Measurements from ENCODE around the gene OR5M8.

Gene OR5M8

DNA sequence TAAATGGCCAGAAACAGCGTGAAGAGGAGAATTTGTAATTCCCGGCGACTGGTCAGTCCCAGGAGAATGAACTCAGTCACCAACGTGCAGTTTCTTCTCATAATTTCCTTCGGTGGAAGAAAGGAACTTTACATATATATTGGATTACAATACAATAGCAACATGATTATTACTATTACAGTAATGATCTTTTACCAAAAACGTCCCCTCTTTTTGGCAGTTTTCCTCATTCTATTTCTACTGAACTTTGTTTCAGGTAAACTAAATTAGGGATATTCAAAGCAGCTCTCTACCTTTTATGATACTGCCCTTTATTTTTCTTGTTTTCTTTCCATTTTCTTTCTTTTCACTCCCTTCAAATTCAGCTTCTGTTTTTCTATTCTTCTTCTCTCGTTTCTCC is at the start of gene OR5M8:
Gene OR5M8 (minus strand): TSS at position 101 of the 400 bp plus-strand sequence. CDS start 0 bp downstream, at position 101.
- in situ Hi-C loops (cut with HindIII; ENCODE audit: low pct_ligation_motif_present, low pct_unique_long_range_greater_than_20kb, low sequenced_read_pairs), result no loop called here

DNA sequence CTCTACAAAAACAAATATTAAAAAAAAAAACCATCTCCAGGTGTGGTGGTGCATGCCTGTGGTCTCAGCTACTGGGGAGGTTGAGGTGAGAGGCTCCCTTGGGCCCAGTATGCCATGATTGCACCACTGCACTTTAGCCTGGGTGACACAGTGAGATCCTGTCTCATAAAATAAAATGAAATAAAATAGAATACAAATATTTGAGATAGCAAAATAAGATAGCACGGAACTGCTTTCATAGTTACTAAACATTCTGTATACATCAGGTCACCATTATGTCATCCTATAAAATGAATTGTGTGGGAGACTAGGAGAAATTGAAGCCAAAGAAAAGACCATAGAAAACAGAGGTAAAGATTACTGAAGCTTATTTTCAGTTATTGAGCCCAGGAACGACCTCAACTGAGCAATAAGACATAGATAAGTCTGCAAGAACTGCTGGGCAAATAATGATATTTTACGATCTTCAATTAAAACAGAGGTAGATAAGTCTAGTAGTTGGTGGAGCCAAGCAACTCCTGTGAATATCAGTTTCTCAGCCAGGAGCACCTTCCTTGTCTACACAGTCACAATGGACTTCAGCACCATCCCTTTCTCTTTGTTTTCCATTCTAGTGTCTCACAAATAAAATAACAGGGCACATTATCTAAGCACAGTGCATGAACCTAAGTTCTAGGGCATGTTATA is 42.0 kb upstream of the OR5M8 start:
- DNase-seq, result no peak
- in situ Hi-C loops (cut with HindIII; ENCODE audit: low pct_ligation_motif_present, low pct_unique_long_range_greater_than_20kb, low sequenced_read_pairs), result no loop called here

More for the DNA sequence above, at the start of gene OR5M8:
- DNase-seq, result no peak

DNA sequence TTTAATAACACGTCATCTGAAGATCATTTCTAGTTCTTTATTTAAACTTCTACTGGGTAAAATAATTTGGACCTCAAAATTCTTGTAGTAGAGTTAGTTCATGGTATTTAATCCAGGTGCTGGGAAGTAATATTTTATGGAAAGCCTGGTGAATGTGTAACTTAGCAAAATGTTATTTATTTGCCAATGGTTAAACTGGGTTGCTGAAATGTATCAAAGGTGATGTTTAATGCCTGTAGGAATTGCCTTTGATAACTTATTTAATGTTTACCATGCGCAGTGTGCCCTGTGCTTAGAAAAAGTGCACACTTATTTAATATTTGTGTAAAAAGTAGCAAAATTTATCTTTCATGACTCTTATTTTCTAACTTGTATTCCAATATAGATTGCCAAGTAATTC is 40.7 kb upstream of the OR5M8 start:
- in situ Hi-C loops (cut with HindIII; ENCODE audit: low pct_ligation_motif_present, low pct_unique_long_range_greater_than_20kb, low sequenced_read_pairs), result no loop called here
- no peak for DNase-seq

DNA sequence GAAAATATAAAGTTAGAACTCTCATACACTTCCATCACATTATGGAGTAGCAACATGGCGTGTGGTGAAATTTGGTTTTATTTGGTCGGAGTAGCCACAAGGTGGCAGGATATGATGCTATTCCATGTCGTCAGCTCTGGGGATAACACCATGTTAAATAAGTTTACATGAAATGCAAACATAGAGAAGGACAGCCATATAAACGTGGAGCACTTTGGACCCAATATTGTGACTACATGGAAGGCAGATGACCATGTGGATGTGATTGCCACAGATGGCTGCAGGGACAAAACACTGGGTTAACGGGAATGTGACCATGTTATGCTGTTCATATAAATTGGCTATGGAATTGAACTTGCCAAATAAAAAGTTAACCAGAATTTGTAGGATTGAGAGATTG is 30.8 kb upstream of the OR5M8 start:
- in situ Hi-C loops (cut with HindIII; ENCODE audit: low pct_ligation_motif_present, low pct_unique_long_range_greater_than_20kb, low sequenced_read_pairs), result no loop called here
- peak; percentile 8 for DNase-seq

DNA sequence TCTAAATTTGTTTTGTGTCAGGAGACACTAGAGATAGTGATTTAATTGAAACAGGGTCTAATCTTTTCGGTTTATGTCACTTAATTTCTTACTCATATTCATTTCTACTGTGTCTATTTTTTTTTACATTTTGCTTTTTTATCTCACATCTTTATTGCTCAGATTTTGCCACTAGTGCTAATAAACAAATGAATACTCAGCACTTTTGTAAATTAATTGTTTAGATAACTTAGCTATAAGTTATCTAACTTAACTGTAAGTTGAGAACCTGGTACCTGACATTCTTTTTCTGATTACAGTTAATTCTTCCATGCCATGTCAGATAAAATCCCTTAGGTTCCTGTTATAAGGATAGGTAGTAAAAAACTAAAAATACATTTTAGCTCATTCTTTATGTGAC is 22.1 kb upstream of the OR5M8 start:
- DNase-seq, result no peak
- in situ Hi-C loops (cut with HindIII; ENCODE audit: low pct_ligation_motif_present, low pct_unique_long_range_greater_than_20kb, low sequenced_read_pairs), result no loop called here

DNA sequence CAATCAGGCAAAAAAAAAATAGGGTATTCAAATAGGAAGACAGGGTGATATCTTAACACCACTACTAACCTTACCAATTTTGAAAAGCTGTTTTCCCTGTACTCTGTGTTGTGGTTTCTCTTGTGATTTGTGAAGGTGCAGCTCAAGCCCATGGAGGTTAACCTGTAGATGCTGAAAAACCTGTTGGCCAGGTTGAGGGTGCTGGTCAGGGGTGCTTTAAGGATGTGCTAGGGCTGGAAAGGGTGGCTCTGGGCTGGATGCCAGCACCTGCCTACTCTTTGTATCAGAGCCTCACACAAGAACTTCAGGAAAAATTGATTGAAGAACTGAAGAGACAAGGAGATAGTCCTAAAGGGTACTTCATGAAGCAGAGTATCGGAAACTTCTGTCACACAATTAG is 18.3 kb upstream of the OR5M8 start:
- in situ Hi-C loops (cut with HindIII; ENCODE audit: low pct_ligation_motif_present, low pct_unique_long_range_greater_than_20kb, low sequenced_read_pairs), result no loop called here
- DNase-seq, result no peak

DNA sequence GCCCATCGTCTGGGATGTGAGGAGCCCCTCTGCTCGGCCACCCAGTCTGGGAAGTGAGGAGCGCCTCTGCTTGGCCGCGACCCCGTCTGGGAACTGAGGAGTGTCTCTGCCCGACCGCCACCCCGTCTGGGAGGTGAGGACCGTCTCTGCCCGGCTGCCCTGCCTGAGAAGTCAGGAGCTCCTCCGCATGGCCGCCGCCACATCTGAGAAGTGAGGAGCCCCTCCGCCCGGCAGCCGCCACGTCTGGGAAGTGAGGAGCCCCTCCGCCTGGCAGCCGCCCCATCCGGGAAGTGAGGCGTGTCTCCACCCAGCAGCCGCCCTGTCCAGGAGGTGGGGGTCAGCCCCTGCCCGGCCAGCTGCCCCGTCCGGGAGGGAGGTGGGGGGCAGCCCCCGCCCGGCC is 5.8 kb upstream of the OR5M8 start:
- in situ Hi-C loops (cut with HindIII; ENCODE audit: low pct_ligation_motif_present, low pct_unique_long_range_greater_than_20kb, low sequenced_read_pairs), result no loop called here
- DNase-seq, result no peak

DNA sequence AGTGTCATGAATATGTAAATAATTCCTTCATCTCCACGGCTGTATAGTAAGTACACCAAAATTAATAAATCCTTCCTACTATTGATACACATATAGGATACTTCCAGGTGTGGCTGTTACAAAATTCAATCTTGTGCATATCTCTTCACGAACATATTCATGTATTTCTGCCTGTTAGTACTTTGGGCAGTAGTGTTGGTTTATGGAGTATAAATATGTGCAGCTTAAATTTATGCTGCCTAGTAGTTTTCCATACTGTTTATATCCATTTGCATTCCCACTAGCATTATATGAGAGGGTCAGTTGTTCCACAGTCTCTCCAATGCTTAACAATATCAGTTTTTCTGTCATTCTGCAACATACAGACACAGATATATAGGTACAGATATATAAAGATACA is 3.9 kb upstream of the OR5M8 start:
- no peak for DNase-seq
- in situ Hi-C loops (cut with HindIII; ENCODE audit: low pct_ligation_motif_present, low pct_unique_long_range_greater_than_20kb, low sequenced_read_pairs), result no loop called here

DNA sequence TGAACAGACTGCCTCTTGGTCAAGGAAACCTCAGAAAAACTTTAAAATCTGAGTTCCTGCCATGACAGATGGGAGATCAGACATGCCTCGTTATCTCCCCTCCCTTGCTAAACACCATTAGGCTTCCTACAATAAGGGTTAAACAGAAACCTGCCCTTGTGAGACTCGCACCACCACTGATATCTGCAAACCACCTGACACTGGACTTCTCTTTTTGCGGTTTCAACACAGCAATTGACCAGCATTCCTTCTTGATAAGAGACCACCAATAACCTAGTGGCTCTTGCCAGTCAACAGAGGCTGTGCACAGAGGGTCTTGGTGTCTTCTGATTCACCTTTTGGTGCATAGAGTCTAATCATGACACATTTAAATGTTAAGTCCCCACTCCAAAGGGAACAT is 4.4 kb downstream of the OR5M8 start:
- in situ Hi-C loops (cut with HindIII; ENCODE audit: low pct_ligation_motif_present, low pct_unique_long_range_greater_than_20kb, low sequenced_read_pairs), result no loop called here
- DNase-seq, result no peak

DNA sequence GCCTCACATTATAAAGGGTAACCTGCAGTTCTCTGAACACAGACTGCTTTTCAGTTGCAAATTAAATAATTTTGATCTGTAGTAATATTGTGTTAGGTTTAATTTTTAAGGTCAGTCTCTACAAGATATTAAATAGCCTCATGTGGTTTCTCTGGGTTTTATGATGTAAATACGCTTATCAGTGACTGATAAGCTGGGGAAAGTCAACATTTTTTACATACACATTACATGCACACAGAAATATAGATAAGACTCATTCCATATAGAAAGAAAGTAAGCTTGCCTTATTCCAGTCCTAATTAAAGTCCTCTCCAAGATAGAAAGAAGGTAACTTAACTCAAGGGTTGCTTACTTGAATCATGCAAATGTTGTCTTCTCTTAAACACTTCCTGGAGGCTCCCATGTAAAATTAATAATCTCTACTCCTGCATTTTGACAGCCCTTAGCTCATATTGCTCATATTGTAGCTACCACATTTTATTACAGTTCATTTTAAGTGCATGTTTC is 16.4 kb downstream of the OR5M8 start:
- in situ Hi-C loops (cut with HindIII; ENCODE audit: low pct_ligation_motif_present, low pct_unique_long_range_greater_than_20kb, low sequenced_read_pairs), result no loop called here
- no peak for DNase-seq

DNA sequence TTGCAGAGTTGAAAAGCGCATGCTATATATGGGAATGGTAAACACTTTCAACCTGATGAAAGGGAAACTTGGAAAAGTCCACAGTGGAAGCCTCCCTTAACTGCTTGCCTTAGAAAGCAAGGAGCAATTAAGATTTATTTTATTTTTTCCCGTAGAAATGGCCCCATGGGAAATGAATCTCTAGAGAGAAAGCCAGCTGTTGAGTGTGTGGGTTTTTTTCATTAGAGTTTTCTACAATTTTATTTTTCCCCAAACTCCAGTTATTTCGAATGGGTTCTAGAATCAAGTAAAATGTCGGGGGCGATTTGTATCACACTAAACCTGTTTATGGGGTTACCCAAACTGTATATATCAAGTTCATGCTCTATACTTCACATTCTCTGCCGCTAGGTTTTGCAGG is 17.9 kb downstream of the OR5M8 start, which contains the start of gene OR5M3:
Gene OR5M3 (minus strand): TSS at position 101 of the 400 bp plus-strand sequence. CDS start 2,855 bp downstream, outside the sequence.
- in situ Hi-C loops (cut with HindIII; ENCODE audit: low pct_ligation_motif_present, low pct_unique_long_range_greater_than_20kb, low sequenced_read_pairs), result no loop called here
- DNase-seq, result no peak

DNA sequence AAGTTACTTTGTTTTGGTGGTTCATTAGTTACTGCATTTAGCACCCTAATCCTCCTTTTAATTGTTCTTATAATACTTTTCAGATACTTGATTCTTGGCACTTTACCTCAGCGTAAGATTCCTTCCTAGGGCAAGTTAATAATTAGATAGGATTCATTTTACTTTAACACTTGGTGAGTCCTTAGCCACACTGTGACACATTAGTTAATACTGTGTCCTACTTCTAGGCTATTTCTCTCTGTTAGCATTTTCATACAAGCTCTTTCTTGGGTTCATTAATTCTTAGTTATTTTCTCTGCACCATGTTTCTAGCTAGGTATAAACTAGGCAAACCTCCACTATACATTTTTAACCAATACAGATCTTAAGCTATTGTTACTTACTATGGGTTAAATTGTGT is 34.1 kb downstream of the OR5M8 start:
- in situ Hi-C loops (cut with HindIII; ENCODE audit: low pct_ligation_motif_present, low pct_unique_long_range_greater_than_20kb, low sequenced_read_pairs), result no loop called here
- DNase-seq, result peak; percentile 3

DNA sequence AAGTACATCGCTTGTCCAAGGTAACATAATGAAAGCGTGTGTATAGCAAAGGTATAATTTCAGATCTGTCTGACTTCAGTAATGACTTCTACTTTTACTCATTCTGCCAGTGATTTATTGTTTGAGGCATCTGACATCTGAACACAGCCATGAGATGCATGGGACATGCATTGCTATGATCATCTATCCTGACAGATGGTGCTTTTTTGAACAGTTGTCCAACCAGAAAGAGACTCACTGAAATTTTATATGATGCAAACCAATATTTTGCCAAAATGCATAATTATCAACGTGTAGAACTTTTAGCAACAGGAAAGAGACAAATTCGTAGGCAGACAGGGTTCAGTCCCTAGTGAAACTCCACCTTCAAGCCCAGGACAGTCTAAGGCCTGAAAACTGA is 37.6 kb downstream of the OR5M8 start:
- no peak for DNase-seq
- in situ Hi-C loops (cut with HindIII; ENCODE audit: low pct_ligation_motif_present, low pct_unique_long_range_greater_than_20kb, low sequenced_read_pairs), result no loop called here

All from ACHN (cell line).